HG02981 (cell line): ENCODE data around the gene HMX1.

ENCODE experiments used
- ATAC-seq: cut with Tn5 transposase; IDR thresholded peaks from one replicate; pipeline ENCODE4 v1.9.1; 2021; ENCODE audit warnings: mild to moderate bottlenecking, moderate library complexity; ENCODE audit not compliant: unreplicated experiment

Gene HMX1

DNA sequence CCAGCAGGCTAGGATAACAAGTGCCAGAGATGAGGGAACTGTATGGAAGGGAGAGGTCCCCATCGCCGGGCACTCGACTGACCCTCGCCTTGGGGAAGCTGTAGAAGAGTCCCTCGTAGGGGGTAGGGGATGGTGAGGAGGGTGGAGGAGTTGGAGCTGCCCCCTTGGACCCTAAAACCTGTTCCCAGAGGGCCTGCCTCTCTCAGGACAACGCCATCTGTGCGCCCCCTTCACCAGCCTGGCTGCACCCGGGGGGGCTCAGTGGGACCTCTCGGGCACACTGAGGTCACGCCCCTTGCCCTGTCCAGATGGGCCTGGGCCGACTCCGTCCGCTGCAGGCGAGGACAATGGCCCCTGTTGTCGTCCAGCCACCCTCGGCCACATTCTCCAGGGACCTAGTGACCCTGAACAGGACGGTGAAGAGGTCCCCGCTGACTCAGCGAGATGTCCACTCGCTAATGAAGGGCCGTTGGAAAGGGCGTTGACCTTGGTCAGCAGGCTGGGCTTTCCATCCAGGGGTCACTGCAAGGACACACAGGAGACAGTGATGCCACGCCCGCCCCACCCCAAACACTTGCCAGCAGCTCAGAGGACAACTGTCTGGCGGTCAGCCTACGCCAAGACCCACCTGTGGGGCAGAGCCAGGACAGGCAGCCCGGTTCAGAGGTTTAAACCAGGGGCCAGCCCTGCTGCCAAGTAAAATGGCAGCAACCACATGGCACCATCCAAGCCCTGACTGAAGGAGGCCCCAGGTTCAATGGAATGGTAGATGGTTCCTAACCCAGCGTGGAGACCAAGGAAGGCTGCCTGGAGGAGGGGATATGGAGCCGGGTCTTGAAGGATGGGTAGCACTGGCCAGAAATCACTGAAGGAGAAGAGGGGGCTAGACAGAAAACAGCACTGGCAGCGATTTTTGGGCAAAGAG lies 51.2 kb downstream of the HMX1 start:
- no peak for ATAC-seq

DNA sequence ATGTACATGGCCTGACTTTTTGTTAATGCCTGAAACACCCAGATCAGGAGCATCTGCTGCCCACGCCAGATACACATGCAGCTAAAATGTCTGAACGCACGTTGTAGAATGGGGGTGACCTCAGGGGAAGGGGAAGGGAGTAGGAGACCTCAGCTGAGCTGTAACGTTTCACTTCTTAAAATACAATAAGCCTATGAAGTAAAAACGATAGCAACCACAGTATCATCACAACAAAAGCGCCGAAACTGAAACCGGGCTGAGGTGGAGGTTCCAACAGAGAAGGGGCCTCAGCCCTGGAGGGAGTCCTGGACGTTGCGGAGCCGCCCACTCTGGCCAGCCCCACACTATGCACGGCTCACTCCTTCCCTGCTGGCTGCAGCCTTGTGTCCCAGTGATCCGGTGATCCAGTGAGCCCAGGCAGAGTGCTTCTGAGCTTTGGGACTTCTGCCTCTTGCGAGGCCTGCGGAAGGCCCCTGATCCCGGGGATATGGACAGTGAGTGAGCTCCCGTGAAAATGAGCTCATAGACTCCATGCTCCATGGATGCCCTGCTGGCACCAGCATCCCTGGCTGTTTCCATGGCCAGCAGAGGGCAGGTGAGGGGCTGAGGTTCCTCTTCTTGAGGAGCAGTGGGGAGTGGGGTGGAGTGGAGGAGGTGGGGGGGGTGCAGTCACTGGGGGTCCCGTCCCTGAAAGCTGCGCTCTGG lies 52.0 kb downstream of the HMX1 start:
- ATAC-seq = no peak

DNA sequence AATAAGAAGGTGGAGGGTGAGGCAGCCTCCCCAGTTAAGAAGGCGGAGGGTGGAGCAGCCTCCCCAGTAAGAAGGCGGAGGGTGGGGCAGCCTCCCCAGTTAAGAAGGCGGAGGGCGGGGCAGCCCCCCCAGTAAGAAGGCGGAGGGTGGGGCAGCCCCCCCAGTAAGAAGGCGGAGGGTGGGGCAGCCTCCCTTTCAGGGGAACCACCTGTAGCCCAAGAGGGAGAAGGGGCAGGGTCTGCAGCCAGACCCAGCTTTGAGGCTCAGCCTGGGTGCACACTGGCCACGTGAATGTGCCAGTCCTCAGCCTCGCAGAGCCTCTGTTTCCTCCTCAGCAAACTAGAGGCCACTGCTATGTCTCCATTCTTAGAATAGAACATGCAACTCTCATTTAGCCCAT lies 52.6 kb downstream of the HMX1 start:
- no peak for ATAC-seq

GRCh38 chr4:8818063-8818881 lies 53.4 kb downstream of the HMX1 start:
- ATAC-seq = no peak

DNA sequence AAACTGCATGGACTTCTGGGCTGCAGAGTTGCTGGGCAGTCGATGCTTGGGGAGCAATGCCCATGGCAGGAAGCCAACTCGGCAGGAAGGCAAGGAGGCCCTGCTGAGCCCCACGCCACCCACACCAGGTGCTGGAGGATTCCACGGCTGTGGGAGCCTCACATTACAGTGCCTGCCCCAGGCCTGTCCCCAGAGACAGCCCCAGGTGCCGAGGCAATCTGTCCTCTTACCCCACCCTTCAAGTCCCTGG lies 53.9 kb downstream of the HMX1 start:
- no peak for ATAC-seq

GRCh38 chr4:8817096-8817812 lies 54.4 kb downstream of the HMX1 start:
- no peak for ATAC-seq
